Hippocampal formation (tissue), 2 donors: Measurements from ENCODE around the gene PARD3B.
"Not testable (repeated sequence)": the region's sequence is repeated elsewhere in the genome, so short reads cannot be mapped to it uniquely, and the experiment has no call there.

Experiments
- DNase-seq, 2 donors: peaks; one replicate each; lab custom pipeline; 2025; lab: John Stamatoyannopoulos, UW

PARD3B gene

DNA sequence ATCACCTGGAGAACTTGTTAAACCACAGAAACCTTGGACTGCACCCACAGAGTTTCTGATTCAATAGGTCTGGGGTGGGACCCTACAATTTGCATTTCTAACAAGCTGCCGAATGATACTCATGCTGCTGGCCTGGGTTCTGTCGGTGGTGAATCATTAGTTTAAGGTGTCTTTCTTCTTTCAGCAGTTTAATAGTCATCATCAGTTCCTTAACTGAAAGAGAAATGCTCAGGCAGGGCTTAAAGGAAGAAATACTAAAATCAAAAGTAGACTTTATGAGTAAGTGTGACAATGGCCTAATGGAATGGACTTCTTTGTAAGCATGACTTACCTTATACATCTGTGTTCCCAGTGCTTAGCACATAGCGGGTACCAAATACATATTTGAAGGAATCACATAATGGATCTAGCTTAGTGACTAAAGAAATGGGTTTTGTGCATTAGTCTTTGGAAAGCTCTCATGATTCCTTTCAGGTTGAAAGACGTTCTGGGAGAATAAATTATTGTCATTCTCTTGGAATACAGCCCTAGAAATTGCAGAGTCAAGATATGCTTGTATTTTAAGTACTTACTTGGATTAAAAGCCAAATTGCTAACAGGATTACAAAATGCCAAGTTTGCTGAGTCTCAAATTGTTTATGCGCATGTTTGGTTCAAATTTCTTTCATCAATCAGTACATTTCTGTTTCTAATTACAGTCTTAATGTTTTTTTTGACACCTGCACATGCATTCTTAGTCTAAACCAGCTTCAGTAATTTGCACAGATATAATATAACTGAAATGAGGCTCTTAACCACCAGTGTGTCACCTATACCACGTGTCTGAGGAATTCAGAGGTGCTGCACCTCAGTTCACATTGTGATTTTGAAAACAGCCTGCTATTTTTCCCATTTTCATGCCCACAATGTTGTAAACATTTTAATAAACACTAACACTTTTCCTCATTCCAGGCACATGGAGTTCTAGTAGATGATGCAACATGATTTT, 916.7 kb downstream of the PARD3B start:
- no peak for DNase-seq

DNA sequence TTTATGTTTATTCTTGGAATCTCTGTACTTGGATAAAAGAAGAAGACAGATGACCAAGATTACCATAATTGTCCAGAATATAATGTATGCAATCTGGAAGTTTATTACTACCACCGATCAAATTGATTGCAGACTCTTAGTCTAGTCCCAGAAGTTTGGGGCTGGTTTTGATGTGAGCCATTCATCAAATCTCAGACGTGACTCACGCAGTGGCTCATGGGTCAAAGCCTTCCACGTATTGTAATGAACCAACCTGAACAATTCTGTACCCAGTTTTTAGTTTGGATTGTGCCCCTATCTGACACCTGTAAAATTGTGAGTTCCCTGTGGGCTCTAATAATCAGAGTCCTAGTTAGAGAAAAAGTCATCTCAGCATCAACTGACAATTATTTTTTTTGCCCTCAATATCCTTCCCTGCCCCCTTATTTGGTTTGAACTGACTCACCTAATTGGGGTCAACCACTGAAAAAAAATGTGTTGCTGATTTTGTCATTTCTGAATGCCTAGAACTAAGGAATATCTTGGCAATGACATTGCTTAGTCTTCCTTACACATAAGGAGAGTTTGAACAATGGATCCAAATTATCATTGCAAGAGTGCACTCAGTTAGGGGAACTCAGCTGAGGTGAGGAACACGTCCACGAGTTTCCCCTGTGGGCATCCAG, 917.5 kb downstream of the PARD3B start:
- no peak for DNase-seq

DNA sequence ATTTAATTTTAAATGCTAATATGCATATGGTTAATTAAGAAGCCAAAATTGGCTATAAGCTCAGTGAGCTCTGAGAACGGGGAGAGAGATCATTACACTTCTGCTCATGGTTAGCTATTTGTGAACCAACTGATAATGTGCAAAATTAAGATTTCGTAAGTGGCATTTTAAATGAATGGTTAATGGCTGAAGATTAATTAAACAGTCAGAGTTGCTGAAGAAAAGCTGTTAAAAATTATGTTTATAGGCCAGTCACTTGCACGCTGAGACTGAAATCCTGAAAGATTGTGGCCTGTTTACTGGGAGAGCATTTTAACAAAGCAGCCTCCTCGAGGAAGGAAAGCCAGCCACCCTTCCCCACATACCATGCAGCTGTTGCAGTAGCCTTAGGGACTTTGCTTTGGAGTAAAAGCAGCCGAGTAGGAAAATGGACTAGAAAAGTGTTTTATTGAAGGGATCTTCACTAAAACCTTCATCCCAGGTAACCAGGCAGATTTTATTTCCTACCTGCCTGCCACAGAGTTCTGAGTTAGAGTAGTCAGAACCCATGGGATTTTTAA, 918.3 kb downstream of the PARD3B start:
- DNase-seq = no peak

DNA sequence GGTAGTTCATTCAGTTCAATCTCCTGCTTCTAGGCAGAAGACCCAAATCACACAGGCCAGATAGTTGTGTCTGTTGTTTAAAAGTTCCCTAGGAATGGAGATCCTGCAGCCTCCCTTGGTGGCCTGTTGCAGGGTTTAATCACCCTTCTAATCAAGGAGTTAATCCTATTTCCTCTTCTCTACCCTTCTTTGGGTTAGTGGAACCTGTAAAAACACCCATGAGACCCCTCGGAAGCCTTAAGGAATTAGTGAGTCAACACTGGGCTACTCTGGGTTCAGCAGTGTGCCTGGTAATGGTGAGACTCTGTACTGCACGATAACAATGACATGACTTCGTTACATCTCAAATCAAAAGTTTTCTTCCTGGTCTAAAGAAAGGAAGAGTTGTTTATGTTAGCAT, 919.4 kb downstream of the PARD3B start:
- DNase-seq = no peak

DNA sequence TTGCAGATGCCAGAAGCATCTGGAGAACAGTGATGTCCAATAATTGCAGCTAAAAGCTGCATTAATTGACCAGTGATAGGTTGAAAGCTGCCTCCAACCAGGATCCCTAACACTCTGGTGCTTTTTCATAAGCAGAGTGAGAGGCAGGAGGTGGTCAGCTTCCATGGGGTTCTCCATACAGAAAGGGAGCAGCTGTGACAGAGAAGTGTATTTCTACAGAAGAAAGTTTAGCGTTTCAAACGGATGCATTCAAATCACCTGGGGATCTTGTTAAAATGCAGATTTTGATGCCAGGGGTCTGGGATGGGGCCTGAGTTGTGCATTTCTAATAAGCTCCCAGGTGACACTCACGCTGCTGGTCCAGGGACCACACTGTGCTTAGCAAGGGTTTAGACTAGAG, 920.5 kb downstream of the PARD3B start:
- DNase-seq = no peak

DNA sequence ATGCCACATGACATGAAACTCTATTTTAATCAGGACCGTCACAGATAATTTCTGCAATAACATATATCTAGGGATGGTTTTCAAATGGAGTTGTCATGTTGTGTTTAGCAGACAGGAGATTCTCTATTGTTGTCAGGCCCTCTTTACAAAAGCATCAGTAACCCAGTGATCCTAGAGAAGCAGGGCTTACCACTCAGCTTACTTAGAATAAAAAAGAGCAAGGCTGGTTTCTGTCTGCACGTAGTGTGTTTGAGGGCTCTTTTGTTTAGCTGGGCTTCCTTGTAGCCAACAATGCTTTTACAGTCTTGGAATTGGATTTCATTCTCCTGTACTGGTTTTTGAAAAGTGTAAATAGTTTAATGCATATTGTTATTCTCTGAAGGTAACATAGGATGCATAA, 926.5 kb downstream of the PARD3B start:
- no peak for DNase-seq

DNA sequence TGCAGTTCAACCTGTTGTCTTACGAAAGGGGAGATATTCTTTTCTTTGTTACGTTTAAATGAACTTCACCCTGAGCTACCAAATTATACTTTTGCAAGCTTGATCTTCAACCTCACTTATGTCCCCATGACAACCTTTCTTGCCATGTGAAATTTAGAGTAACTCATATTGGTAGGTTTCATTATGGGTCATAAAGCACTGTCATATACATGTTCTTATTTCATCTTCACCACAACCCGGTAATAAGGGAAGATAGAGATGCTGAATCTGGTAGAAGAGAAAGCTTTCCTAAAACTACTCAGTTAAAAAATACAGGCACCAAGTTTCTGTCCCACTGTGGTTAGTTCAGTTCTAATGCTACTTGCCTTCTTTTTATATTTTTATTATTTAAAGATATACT, 928.5 kb downstream of the PARD3B start:
- no peak for DNase-seq

DNA sequence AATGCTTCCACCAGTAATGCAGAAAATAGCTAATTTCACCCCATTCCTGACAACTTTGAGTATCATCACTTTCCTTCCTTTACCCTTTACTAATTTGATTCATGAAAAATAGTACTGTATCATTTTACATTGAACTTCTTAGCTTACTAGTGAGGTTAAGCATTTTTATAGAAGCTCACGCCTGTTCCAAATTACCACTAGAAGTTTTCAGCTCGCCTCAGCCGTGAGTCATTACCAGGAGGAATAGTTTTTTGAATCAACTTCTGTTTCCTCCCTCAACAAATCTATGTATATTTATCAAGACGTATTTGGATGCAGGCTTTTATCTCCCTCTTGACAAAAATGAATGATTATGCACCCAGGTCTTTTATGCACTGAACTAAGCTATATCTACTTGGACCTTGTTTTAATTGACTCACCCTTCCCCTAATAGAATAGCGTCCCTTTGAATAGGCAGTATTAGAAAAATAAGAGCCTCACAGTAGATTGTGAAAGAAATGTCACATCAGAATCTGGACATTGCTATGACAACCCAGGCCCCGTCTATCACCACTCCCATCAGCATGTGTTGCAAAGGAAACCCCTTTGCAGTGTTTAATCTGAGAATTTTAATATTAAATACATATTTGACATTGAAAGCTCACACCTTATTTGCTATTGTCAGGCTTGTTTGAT, 929.6 kb downstream of the PARD3B start:
- no peak for DNase-seq

DNA sequence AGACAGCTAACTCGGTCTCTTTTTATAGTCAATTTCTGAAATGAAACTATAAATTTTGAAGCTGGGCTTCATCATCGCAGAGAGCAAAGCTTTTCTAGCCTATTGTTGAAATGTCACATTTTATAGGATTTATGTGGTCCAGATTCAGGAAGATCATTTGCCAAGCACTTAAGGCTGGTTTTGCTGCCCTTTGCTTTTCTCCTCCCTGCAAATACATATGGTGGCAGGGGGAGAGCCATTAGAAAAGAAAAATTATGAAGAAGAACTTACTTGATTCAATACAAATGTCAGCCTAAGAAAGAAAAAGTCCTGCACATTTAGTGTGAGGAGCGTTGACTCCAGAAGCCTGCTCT, 930.1 kb downstream of the PARD3B start:
- no peak for DNase-seq

DNA sequence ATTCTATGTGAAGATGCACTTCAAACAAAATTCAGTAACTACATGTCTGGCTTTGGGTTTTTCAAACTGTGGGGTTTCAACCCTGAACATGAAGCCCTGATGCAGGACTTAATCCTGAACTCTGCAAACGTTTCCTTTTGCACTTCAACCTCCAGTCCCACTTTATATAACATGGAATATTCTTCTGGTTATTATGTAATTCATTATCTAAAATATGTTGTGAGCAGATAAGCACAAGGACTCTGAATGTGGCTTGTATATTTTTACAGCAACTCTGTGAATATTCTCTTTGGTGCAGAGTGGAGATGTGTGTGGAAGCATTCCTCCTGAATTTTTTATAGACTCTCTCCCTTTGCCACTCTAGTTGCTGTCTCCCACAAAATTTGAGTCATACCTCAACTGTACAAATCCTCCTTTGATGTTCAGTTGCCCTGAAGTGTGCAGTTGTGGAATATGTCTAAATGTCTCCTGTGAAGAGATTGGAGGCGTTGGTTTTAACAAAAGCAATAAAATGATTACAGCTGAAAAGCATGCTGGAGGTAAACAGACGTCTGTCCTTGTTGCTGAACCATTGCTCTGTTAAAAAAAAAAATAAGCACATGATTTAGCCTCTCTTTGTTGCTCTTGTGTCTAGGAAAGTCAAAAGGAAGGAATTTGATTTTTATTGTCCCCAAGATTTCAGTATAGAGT, 931.9 kb downstream of the PARD3B start:
- DNase-seq = no peak

DNA sequence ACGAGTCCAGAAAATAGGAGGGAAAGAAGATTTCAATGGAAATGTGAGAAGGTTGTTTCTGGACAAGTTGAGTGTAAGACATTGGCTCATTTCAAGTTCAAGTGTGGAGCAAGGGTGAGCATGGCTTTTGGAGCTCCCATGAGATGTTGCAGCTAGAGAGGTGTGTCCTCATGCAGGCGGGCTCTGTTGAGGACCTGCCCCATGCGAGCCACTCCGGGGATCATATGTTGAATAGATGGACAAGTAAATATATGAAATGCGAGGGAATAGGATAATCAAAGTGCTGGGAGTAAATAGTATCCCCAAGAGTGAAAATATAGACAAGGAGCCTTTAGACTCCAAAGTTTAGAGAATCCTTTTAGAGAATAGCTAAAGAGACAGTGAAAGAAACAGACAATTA, 936.6 kb downstream of the PARD3B start:
- DNase-seq = no peak

DNA sequence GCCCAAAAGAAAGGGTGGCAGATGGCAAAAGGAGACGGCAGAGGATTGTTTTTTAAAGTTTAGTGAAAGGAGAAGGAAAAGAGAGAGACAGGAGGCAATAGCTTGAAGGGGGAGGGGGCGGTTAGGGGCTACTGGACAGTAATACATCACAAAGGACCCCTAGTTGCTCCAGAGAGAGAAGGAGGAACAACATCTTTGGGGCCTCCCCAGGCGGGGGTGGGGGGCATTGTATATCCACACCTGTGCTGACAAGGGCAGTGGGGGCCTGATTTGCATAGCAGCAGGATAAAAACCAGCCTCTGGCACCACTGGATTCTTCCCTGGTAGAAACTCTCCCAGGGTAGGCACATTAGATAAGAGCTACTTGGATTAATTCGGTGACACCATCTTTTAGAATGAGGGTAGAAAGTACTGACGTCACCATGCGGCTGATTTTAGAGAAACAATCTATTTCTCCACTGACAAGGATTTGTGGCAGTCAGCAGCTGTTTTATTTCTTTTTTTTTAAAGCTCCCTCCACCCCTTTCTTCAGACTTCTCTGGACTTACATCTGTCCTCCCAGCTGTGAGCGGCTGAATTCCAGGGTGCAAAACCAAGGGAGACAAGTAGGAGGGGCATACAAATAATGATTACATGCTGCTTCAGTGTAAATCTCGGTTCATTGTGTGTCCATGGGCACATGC, 937.3 kb downstream of the PARD3B start:
- no peak for DNase-seq

DNA sequence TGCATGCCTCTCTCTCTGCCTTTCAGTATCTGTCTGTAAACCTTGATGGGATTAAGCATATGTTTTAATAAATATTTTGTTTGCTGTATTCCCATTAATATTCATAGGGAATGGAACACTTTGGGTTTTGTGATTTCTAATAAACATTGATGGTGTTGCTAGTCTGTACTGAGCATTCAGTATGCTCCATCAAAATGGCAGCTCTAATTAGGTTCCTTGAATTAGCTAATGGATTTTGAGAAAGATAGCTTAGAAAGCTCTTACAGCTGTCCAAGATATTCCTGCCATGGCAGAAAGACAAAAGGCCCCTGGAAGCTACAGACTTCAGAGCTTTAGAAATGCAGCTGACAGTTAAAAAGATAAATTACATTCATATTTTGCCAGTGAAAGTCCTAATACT, 937.8 kb downstream of the PARD3B start:
- DNase-seq = no peak

DNA sequence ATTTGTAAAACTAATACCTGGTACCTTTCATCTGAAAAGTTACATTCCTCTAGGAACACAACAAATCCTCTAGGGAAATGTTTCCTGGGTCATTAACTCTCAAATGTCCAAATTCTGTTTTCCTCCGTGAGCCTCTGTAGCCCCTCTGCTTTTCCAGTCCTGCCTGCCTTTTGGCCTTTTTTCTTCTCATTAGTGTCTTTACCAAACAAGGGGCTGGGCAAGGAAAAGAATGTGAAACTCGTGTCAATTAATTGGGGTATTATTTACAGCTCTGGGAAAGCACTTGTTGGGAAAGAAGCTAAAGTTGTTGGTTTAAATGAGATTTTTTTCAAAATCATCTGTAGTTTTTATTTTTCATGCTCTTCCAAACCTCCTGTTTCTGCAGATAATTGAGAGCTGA, 938.9 kb downstream of the PARD3B start:
- no peak for DNase-seq

DNA sequence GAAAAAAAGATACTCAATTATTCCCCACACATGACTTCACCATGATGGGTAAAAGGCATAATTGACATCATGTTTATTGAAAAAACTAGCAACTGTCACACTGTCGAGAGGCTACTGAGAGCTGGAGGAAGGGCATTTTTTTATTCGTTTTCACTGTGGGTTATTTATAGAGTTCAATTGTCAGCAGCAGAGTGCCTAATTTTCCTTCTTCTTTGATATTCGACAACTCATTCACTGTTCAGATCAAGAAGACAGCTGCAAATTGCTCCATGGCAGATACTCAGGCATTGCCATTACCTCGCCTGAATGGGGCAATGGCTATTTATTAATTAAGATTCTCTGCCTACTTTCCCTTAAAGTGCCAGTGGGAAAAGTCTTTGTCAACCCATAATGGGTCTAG, 939.5 kb downstream of the PARD3B start:
- no peak for DNase-seq

DNA sequence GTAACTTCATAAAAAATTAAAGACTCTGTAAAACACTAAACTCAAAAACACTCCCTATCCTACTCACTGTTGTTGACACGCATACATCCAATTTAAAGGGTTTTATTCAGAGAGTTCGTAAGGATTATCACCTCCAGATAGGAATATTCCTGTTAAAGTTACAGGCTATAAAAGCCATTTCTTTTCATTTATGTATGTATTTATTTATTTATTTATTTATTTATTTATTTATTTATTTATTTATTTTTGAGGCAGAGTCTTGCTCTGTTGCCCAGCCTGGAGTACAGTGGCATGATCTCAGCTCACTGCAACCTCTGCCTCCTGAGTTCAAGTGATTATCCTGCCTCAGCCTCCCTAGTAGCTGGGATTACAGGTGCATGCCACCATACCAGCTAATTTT, 948.3 kb downstream of the PARD3B start:
- DNase-seq = not testable (repeated sequence)

DNA sequence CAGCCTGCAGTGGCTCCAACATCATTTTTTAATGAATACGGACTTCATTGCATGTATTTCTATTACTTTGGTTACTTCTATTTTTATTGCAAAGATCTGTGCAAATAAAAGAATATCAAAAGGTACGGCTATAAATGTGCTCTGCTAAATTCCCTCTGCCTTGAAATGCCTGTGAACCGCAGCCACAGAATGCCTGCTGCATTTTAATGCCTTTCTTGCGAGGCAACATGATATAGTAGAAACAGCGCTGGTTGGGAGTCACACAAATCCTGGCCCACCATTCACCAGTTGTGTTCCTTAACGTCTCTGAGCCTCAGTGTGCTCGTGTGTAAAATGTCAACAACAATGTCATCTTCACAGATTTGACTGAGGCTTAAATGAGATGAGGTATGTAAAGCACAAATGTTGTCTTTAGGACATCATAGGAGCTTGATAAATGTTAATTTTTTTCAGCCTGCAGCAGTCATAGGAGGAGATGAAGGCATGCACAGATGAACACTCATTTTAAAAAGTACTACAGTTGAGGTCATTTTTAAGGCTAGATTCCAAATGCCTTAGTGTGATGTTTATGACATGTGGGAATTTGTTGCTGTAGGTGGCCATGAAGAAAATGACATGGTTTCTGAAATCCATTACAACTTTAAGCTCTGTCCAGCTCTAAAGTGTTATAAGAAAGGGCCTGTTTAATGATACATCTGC, 949.4 kb downstream of the PARD3B start:
- no peak for DNase-seq

DNA sequence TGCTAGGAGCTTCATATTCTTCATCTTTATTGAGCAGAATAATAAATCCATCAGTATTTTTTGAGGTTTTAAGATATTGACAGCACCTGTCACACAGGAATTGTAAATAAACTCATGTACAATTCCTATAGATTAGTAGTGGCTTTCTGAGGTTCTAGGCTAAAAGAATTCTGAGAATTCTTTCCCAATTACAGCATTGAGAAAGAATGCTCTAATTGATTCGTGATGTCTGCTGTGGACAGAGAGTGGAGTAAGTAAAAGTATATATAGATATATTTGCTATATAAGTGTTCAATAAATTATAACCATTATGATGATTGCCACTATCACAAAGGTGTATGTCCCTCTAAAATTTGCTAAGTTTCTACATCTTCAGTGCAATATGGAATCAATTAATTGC, 950.5 kb downstream of the PARD3B start:
- no peak for DNase-seq

DNA sequence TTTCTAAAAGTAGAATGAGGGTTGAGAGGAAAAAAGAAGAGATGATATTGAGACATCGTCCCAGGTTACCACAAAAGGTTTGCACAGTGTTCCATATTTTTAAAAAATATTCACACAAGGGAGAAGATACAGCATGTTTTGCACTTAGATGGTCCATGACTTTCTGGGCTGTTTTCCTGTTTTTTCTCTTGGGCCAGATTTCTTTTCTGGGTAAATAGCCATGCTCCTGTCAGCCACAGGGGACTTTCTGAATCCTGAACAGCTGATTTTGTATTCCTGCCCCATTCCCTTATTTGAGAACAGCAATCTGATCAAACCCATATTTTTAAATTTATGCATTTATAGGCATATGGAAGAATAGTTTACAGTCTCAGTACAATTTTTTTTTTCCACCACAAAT, 951.1 kb downstream of the PARD3B start:
- DNase-seq = no peak

DNA sequence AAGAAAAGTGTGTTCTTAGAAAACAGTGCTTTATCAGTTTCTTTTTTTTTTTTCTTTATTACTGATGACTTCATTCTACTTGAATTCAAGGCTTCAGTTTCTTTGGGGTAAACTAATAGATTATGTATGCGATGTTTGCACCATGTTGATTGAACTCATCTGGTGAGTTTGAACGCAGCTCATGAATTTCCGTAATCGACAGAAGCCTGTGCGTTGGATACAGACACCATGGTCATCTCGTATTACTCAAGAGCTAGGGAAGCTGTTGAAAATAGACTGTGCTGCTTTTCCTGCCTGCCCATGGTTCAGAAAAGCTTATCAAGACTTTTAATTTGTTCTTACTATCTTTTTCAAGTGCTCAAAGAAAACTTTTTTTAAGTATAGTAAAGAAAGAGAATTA, 951.5 kb downstream of the PARD3B start:
- no peak for DNase-seq

DNA sequence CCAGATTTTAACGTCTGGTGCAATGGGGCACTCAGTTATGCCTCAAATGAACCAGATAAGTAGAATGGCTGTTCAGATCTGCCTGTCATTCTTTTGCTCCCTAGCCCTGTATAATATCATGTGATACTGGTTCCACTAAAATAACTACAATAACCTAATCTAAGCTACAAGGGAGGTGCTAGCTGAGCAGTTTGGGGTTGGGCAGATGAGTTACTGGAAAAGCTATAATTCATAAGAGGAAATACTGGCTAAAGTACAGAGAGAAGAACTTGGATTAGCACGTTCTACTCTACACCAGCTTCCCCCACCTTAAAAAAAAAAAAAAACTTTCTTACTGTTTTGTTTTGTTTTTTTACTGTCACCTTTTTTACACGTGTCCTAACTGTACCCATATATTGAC, 953.7 kb downstream of the PARD3B start:
- no peak for DNase-seq
